Left renal pelvis (tissue), 4 donors: ENCODE measurements around the gene KMT2B. TPM values are rescaled to one million over a fixed set of nuclear protein-coding genes. Genes with fewer than 3 reads are reported as not detected.

Experiments
- DNase-seq, 4 donors: peaks; one replicate each; pipeline ENCODE4 v3.0.0-alpha.2; 2013; ENCODE audit warnings: low read depth in 4 of 4, low spot score in 3 of 4
- polyA plus RNA-seq, 4 donors: library from polyadenylated mRNA; unstranded; fragments of 120-200 nt; gene quantifications; one replicate each; pipeline ENCODE4 v1.2.1, GENCODE V29; 2013; ENCODE audit not compliant: insufficient read length in 4 of 4

The KMT2B gene
- polyA plus RNA-seq, 4 donors: 25.1 to 42.0 (median 32.8) TPM

GRCh38 chr19:35708391-35708790, 9.4 kb upstream of the KMT2B start:
- no peak for DNase-seq

DNA sequence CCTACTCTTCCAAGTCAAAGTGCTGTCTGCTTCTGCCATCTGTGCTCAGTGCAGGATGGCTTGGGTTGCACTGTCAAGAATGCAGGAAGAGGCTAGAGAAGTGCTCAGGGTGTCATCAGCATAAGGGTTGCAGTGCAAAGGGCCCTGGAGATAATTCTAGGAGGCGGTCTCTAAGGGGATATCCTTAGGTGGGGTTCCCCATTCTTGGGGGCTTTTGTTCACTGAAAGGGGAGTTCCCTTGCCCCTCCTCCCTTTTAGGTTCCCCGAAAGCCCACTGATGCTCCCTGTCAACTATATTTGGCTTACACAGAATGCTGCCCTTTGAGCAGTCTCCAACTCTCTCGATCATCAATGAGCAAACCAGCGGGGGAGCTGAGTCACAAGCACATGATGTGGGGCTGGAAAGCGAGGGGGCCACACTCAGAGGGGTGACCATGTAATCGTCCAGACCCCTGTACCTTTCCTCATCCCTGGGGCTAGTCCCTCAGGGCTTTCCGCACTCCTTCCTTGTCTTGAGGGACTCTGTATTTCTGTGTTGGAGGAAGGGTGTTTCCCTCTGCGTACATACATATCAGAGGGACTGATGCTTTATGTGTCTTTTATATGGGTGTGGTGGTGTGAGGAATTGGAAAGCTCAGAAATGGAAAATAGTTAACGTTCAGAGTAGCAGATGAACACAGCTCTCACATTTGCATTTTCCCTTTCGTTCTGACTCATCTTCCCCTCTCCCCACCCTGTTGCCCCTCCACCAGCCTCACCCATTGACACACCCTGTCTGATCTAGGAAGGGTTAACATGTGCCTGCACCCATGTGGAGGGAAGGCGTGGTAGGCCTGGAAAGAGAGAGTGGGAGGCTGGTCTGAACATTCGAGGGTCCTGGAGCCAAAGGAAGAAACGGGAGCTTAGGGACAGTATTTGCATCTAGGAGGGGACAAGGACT, 6.7 kb upstream of the KMT2B start:
- no peak for DNase-seq

- no peak for DNase-seq
Measured at GRCh38 chr19:35712567-35713505, 5.0 kb upstream of the KMT2B start.

DNA sequence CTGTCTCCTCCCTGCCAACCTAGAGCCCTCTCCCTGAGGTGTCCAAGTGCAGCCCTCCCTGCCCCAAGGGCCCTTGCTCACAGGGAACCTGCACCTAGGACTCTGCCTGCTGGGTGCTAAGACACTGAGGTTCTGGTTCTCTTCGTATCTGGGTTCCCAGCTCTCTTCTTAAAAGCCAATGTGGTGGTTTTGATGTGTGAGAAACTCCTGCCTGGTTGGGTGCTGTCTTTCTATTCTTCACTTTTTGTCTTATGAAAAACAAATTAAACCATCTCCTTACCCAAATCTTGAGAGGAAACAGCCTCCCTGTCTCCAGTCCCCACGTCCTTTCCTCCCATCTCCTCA, 4.3 kb upstream of the KMT2B start:
- DNase-seq: no peak

- no peak for DNase-seq
Measured at GRCh38 chr19:35713904-35714495, 3.8 kb upstream of the KMT2B start.

DNA sequence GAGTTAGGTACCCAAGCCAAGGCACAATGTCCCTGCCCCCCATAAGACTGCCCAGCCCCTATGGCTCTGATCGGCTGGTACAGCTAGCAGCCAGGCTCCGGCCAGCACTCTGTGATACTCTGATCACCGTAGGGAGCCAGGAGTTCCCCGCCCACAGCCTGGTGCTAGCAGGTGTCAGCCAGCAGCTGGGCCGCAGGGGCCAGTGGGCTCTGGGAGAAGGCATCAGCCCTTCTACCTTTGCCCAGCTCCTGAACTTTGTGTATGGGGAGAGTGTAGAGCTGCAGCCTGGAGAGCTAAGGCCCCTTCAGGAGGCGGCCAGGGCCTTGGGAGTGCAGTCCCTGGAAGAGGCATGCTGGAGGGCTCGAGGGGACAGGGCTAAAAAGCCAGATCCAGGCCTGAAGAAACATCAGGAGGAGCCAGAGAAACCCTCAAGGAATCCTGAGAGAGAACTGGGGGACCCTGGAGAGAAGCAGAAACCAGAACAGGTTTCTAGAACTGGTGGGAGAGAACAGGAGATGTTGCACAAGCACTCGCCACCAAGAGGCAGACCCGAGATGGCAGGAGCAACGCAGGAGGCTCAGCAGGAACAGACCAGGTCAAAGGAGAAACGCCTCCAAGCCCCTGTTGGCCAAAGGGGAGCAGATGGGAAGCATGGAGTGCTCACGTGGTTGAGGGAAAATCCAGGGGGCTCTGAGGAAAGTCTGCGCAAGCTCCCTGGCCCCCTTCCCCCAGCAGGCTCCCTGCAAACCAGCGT, 3.0 kb upstream of the KMT2B start:
- DNase-seq: no peak

DNA sequence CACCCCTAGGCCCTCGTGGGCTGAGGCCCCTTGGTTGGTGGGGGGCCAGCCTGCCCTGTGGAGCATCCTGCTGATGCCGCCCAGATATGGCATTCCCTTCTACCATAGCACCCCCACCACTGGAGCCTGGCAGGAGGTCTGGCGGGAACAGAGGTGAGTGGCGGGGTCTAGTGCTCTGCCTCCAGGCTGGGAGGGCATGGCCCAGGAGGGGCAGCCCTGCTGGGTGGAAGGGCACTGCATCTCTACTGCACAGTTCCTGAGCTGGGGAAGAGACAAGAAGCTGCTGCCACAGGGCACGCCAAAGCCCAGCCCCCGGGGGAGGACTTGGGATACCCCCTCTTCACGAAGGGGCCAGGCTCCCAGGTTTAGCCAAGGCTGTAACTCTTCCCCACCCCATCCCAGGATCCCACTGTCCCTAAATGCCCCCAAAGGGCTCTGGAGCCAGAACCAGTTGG, 2.4 kb upstream of the KMT2B start:
- no peak for DNase-seq

GRCh38 chr19:35715981-35716800, 1.6 kb upstream of the KMT2B start:
- DNase-seq: no peak

DNA sequence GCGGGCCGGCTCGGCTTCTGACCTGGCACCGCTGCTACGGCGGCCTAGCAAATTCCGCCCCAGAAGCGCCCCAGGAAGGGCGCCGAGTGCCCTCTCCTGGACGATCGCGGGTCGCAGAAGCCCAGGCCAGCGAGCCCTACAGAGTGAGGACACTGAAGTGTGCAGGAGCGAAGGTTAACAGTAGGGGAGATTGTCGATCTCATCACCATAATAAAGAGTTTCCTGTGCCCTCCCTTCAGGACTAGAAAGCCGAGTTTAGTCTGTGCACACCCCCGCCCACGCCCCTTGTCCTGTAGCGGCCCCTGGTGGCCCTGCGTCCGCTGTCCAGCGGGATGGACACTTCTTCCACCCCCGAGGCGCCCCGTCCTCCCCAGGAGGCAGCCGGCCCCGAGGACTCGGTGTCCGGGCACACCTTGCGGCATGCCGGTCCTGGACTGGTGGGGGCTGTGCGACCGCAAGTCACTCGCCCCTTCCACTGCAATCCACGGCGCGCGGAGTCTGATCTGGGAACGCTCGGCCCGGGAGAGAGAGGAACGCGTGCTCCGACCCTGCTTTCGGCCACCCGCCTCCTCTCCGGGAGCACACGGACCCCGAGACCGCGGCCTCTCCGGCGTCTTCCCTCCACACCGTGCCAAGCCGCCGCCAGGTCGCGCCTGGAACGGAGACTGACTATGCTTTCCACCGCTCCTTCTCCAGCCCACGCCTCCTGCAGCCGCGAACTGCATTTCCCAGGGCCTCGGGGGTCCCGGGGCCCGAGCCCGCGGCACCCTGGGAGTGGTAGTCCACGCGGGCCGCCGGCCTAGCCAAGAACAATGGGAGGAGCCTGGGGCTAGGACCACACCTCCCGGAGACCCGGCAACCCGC, 770 bp upstream of the KMT2B start:
- peak; percentile 58 to 91 (median 76) for DNase-seq

GRCh38 chr19:35718345-35719041, 690 bp downstream of the KMT2B start:
- DNase-seq: no peak

DNA sequence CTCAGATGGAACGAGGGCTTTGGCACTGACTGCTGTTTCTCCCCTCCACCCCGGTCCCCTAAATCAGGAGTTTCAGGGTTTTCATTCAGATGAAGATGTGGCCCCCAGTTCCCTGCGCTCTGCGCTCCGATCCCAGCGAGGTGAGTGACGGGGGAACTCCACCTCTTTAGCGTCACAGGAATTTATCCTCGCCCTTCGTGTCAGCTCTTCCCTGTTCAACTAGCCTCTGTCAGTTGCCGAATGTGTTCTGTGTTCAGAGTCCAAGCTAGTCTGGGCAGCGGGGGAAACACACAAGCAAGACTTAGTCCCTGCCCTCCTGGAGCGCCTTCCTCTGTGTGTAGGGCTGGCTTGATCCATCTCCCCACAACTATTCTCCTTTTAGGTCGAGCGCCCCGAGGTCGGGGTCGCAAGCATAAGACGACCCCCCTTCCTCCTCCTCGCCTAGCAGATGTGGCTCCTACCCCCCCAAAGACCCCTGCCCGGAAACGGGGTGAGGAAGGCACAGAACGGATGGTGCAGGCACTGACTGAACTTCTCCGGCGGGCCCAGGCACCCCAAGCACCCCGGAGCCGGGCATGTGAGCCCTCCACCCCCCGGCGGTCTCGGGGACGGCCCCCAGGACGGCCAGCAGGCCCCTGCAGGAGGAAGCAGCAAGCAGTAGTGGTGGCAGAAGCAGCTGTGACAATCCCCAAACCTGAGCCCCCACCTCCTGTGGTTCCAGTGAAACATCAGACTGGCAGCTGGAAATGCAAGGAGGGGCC, 1.8 kb downstream of the KMT2B start:
- no peak for DNase-seq

- DNase-seq: no peak
Measured at GRCh38 chr19:35720163-35720524, 2.3 kb downstream of the KMT2B start.

DNA sequence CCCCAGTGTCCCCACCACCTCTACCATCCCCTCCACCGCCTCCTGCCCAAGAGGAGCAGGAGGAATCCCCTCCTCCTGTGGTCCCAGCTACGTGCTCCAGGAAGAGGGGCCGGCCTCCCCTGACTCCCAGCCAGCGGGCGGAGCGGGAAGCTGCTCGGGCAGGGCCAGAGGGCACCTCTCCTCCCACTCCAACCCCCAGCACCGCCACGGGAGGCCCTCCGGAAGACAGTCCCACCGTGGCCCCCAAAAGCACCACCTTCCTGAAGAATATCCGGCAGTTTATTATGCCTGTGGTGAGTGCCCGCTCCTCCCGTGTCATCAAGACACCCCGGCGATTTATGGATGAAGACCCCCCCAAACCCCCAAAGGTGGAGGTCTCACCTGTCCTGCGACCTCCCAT, 2.8 kb downstream of the KMT2B start:
- DNase-seq: no peak

GRCh38 chr19:35721374-35721773, 3.6 kb downstream of the KMT2B start:
- DNase-seq: no peak

DNA sequence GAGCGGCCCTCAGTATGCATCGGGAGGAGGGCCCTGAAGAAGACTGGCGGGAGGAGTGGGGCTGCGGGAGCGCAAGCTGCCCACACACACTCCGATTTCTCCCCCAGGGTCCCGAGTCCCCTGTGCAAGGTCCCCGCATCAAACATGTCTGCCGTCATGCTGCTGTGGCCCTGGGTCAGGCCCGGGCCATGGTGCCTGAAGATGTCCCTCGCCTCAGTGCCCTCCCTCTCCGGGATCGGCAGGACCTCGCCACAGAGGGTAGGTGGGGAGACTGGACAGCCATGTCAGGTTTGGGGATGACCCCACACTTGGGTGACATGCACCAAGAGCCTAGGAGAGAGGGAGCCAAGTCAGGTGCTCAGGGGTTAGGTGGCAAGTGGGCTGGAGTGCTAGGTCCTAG, 4.7 kb downstream of the KMT2B start:
- no peak for DNase-seq

- no peak for DNase-seq
Measured at GRCh38 chr19:35722897-35723296, 5.1 kb downstream of the KMT2B start.

GRCh38 chr19:35723671-35724070, 5.9 kb downstream of the KMT2B start:
- DNase-seq: no peak
